ENCODE data around the gene NLGN1. TPM values are rescaled to one million over a fixed set of nuclear protein-coding genes. Genes with fewer than 3 reads are reported as not detected.

NLGN1 gene
- total RNA-seq, 1 donor from 2014 or later = 5.7 TPM

- Histone ChIP-seq H3K9me3 (ENCODE audit: control insufficient read depth in 3 of 3, low read length in 3 of 3) (no peaks in the 10 kb centered on the region), H3K27me3 (ENCODE audit: control insufficient read depth in 3 of 3, insufficient read depth in 3 of 3, low read length in 3 of 3) (no peaks in the 10 kb centered on the region), H3K4me3 (ENCODE audit: low read length in 3 of 3) (no peak overlapping the region), H3K27ac (ENCODE audit: low read depth, low read length) (no peak overlapping the region), H3K36me3 (ENCODE audit: control insufficient read depth in 3 of 3, insufficient read depth in 3 of 3, low read length in 3 of 3) (no peaks in the 10 kb centered on the region), H3K4me1 (ENCODE audit: control insufficient read depth in 3 of 3, insufficient read depth in 3 of 3, low read length in 3 of 3) (no peaks in the 10 kb centered on the region), H3K9ac (ENCODE audit: low read depth in 1 of 3, low read length in 3 of 3) (no peak overlapping the region)
Observed at GRCh38 chr3:174102866-174103265, 705.3 kb downstream of the NLGN1 start.

GRCh38 chr3:174110761-174111160 is 713.2 kb downstream of the NLGN1 start:
- no peak overlapping the region for H3K9ac ChIP-seq (ENCODE audit: low read depth in 1 of 3, low read length in 3 of 3)
- H3K27ac ChIP-seq (ENCODE audit: low read depth, low read length) = no peak overlapping the region
- H3K4me1 ChIP-seq (ENCODE audit: control insufficient read depth in 3 of 3, insufficient read depth in 3 of 3, low read length in 3 of 3) = no peaks in the 10 kb centered on the region
- H3K9me3 ChIP-seq (ENCODE audit: control insufficient read depth in 3 of 3, low read length in 3 of 3) = no peaks in the 10 kb centered on the region
- H3K27me3 ChIP-seq (ENCODE audit: control insufficient read depth in 3 of 3, insufficient read depth in 3 of 3, low read length in 3 of 3) = no peaks in the 10 kb centered on the region
- H3K4me3 ChIP-seq (ENCODE audit: low read length in 3 of 3) = no peak overlapping the region
- no peaks in the 10 kb centered on the region for H3K36me3 ChIP-seq (ENCODE audit: control insufficient read depth in 3 of 3, insufficient read depth in 3 of 3, low read length in 3 of 3)

- no peak overlapping the region for H3K4me3 ChIP-seq (ENCODE audit: low read length in 3 of 3)
- no peaks in the 10 kb centered on the region for H3K27me3 ChIP-seq (ENCODE audit: control insufficient read depth in 3 of 3, insufficient read depth in 3 of 3, low read length in 3 of 3)
- H3K36me3 ChIP-seq (ENCODE audit: control insufficient read depth in 3 of 3, insufficient read depth in 3 of 3, low read length in 3 of 3) = no peaks in the 10 kb centered on the region
- H3K9ac ChIP-seq (ENCODE audit: low read depth in 1 of 3, low read length in 3 of 3) = no peak overlapping the region
- H3K9me3 ChIP-seq (ENCODE audit: control insufficient read depth in 3 of 3, low read length in 3 of 3) = no peaks in the 10 kb centered on the region
- H3K4me1 ChIP-seq (ENCODE audit: control insufficient read depth in 3 of 3, insufficient read depth in 3 of 3, low read length in 3 of 3) = no peaks in the 10 kb centered on the region
- no peak overlapping the region for H3K27ac ChIP-seq (ENCODE audit: low read depth, low read length)
Observed at GRCh38 chr3:174111776-174112175, 714.2 kb downstream of the NLGN1 start.

- Histone ChIP-seq H3K27ac (ENCODE audit: low read depth, low read length) (no peak overlapping the region), H3K36me3 (ENCODE audit: control insufficient read depth in 3 of 3, insufficient read depth in 3 of 3, low read length in 3 of 3) (no peaks in the 10 kb centered on the region), H3K4me1 (ENCODE audit: control insufficient read depth in 3 of 3, insufficient read depth in 3 of 3, low read length in 3 of 3) (no peaks in the 10 kb centered on the region), H3K9ac (ENCODE audit: low read depth in 1 of 3, low read length in 3 of 3) (no peak overlapping the region), H3K4me3 (ENCODE audit: low read length in 3 of 3) (no peak overlapping the region), H3K9me3 (ENCODE audit: control insufficient read depth in 3 of 3, low read length in 3 of 3) (no peaks in the 10 kb centered on the region), H3K27me3 (ENCODE audit: control insufficient read depth in 3 of 3, insufficient read depth in 3 of 3, low read length in 3 of 3) (no peaks in the 10 kb centered on the region)
Observed at GRCh38 chr3:174116421-174116820, 718.9 kb downstream of the NLGN1 start.

GRCh38 chr3:174120997-174121396 is 723.5 kb downstream of the NLGN1 start:
- Histone ChIP-seq H3K9me3 (ENCODE audit: control insufficient read depth in 3 of 3, low read length in 3 of 3) (no peaks in the 10 kb centered on the region), H3K36me3 (ENCODE audit: control insufficient read depth in 3 of 3, insufficient read depth in 3 of 3, low read length in 3 of 3) (no peaks in the 10 kb centered on the region), H3K27ac (ENCODE audit: low read depth, low read length) (no peak overlapping the region), H3K9ac (ENCODE audit: low read depth in 1 of 3, low read length in 3 of 3) (no peak overlapping the region), H3K4me1 (ENCODE audit: control insufficient read depth in 3 of 3, insufficient read depth in 3 of 3, low read length in 3 of 3) (no peaks in the 10 kb centered on the region), H3K27me3 (ENCODE audit: control insufficient read depth in 3 of 3, insufficient read depth in 3 of 3, low read length in 3 of 3) (no peaks in the 10 kb centered on the region), H3K4me3 (ENCODE audit: low read length in 3 of 3) (no peak overlapping the region)

- no peaks in the 10 kb centered on the region for H3K4me1 ChIP-seq (ENCODE audit: control insufficient read depth in 3 of 3, insufficient read depth in 3 of 3, low read length in 3 of 3)
- no peaks in the 10 kb centered on the region for H3K9me3 ChIP-seq (ENCODE audit: control insufficient read depth in 3 of 3, low read length in 3 of 3)
- H3K27me3 ChIP-seq (ENCODE audit: control insufficient read depth in 3 of 3, insufficient read depth in 3 of 3, low read length in 3 of 3) = no peaks in the 10 kb centered on the region
- no peak overlapping the region for H3K9ac ChIP-seq (ENCODE audit: low read depth in 1 of 3, low read length in 3 of 3)
- no peak overlapping the region for H3K27ac ChIP-seq (ENCODE audit: low read depth, low read length)
- no peaks in the 10 kb centered on the region for H3K36me3 ChIP-seq (ENCODE audit: control insufficient read depth in 3 of 3, insufficient read depth in 3 of 3, low read length in 3 of 3)
- no peak overlapping the region for H3K4me3 ChIP-seq (ENCODE audit: low read length in 3 of 3)
Observed at GRCh38 chr3:174122411-174122810, 724.9 kb downstream of the NLGN1 start.

- no peaks in the 10 kb centered on the region for H3K36me3 ChIP-seq (ENCODE audit: control insufficient read depth in 3 of 3, insufficient read depth in 3 of 3, low read length in 3 of 3)
- H3K27ac ChIP-seq (ENCODE audit: low read depth, low read length) = no peak overlapping the region
- H3K9me3 ChIP-seq (ENCODE audit: control insufficient read depth in 3 of 3, low read length in 3 of 3) = no peaks in the 10 kb centered on the region
- H3K9ac ChIP-seq (ENCODE audit: low read depth in 1 of 3, low read length in 3 of 3) = no peak overlapping the region
- H3K27me3 ChIP-seq (ENCODE audit: control insufficient read depth in 3 of 3, insufficient read depth in 3 of 3, low read length in 3 of 3) = no peaks in the 10 kb centered on the region
- H3K4me3 ChIP-seq (ENCODE audit: low read length in 3 of 3) = no peak overlapping the region
- no peaks in the 10 kb centered on the region for H3K4me1 ChIP-seq (ENCODE audit: control insufficient read depth in 3 of 3, insufficient read depth in 3 of 3, low read length in 3 of 3)
Observed at GRCh38 chr3:174125267-174125824, 727.8 kb downstream of the NLGN1 start.

- Histone ChIP-seq H3K27me3 (ENCODE audit: control insufficient read depth in 3 of 3, insufficient read depth in 3 of 3, low read length in 3 of 3) (no peaks in the 10 kb centered on the region), H3K4me1 (ENCODE audit: control insufficient read depth in 3 of 3, insufficient read depth in 3 of 3, low read length in 3 of 3) (no peaks in the 10 kb centered on the region), H3K9ac (ENCODE audit: low read depth in 1 of 3, low read length in 3 of 3) (no peak overlapping the region), H3K27ac (ENCODE audit: low read depth, low read length) (no peak overlapping the region), H3K4me3 (ENCODE audit: low read length in 3 of 3) (no peak overlapping the region), H3K9me3 (ENCODE audit: control insufficient read depth in 3 of 3, low read length in 3 of 3) (no peaks in the 10 kb centered on the region), H3K36me3 (ENCODE audit: control insufficient read depth in 3 of 3, insufficient read depth in 3 of 3, low read length in 3 of 3) (no peaks in the 10 kb centered on the region)
Observed at GRCh38 chr3:174126990-174127758, 729.6 kb downstream of the NLGN1 start.

- Histone ChIP-seq H3K27me3 (ENCODE audit: control insufficient read depth in 3 of 3, insufficient read depth in 3 of 3, low read length in 3 of 3) (no peaks in the 10 kb centered on the region), H3K4me1 (ENCODE audit: control insufficient read depth in 3 of 3, insufficient read depth in 3 of 3, low read length in 3 of 3) (no peaks in the 10 kb centered on the region), H3K9ac (ENCODE audit: low read depth in 1 of 3, low read length in 3 of 3) (no peak overlapping the region), H3K27ac (ENCODE audit: low read depth, low read length) (no peak overlapping the region), H3K36me3 (ENCODE audit: control insufficient read depth in 3 of 3, insufficient read depth in 3 of 3, low read length in 3 of 3) (no peaks in the 10 kb centered on the region), H3K9me3 (ENCODE audit: control insufficient read depth in 3 of 3, low read length in 3 of 3) (no peaks in the 10 kb centered on the region), H3K4me3 (ENCODE audit: low read length in 3 of 3) (no peak overlapping the region)
Observed at GRCh38 chr3:174132006-174132405, 734.5 kb downstream of the NLGN1 start.

GRCh38 chr3:174132421-174133042 is 735.0 kb downstream of the NLGN1 start:
- Histone ChIP-seq H3K4me1 (ENCODE audit: control insufficient read depth in 3 of 3, insufficient read depth in 3 of 3, low read length in 3 of 3) (no peaks in the 10 kb centered on the region), H3K9ac (ENCODE audit: low read depth in 1 of 3, low read length in 3 of 3) (no peak overlapping the region), H3K36me3 (ENCODE audit: control insufficient read depth in 3 of 3, insufficient read depth in 3 of 3, low read length in 3 of 3) (no peaks in the 10 kb centered on the region), H3K9me3 (ENCODE audit: control insufficient read depth in 3 of 3, low read length in 3 of 3) (no peaks in the 10 kb centered on the region), H3K27ac (ENCODE audit: low read depth, low read length) (no peak overlapping the region), H3K27me3 (ENCODE audit: control insufficient read depth in 3 of 3, insufficient read depth in 3 of 3, low read length in 3 of 3) (no peaks in the 10 kb centered on the region), H3K4me3 (ENCODE audit: low read length in 3 of 3) (no peak overlapping the region)
